T-helper 2 cell treated with Interferon-gamma antibody and Interleukin-4, amounts not matched to agents 100 ng/mL and 5 ng/mL, for 36 hours (primary cell): ENCODE measurements around the gene IL11. TPM values are rescaled to one million over a fixed set of nuclear protein-coding genes. Genes with fewer than 3 reads are reported as not detected.

ENCODE experiments used
- intact Hi-C: fragments of 100-400 bp; cut with micrococcal nuclease; formaldehyde crosslinking; loops from one replicate; pipeline ENCODE4 v1.15.1; 2023
- total RNA-seq: library from RNA; stranded (reverse); gene quantifications from 2 replicates; pipeline ENCODE4 v1.2.3, GENCODE V29; 2022

The IL11 gene
- total RNA-seq, 1 donor from 2014 or later, result 0.55 TPM

GRCh38 chr19:55373993-55374757 lies 3.9 kb upstream of the IL11 start:
- intact Hi-C loops, result no loop called here

GRCh38 chr19:55373306-55373992 lies 3.2 kb upstream of the IL11 start:
- intact Hi-C loops, result no loop called here

- intact Hi-C loops, result no loop called here
These were observed 2.2 kb upstream of the IL11 start for GRCh38 chr19:55372316-55373081.

GRCh38 chr19:55369653-55370304 lies 484 bp downstream of the IL11 start:
- intact Hi-C loops, result no loop called here

GRCh38 chr19:55368701-55369563 lies 1.3 kb downstream of the IL11 start:
- intact Hi-C loops, result no loop called here

- intact Hi-C loops, result no loop called here
These were observed 2.2 kb downstream of the IL11 start for GRCh38 chr19:55368106-55368505.

- intact Hi-C loops, result no loop called here
These were observed 3.5 kb downstream of the IL11 start for GRCh38 chr19:55366790-55367189.

- intact Hi-C loops, result no loop called here
These were observed 4.3 kb downstream of the IL11 start for GRCh38 chr19:55365964-55366363.

- intact Hi-C loops, result no loop called here
These were observed 5.0 kb downstream of the IL11 start for GRCh38 chr19:55365245-55365644.

GRCh38 chr19:55362990-55363716 lies 7.1 kb downstream of the IL11 start, which contains the start of gene GARIN5B:
Gene GARIN5B (minus strand): TSS chr19:55363260. CDS start chr19:55363066, 194 bp downstream.
- intact Hi-C loops, result no loop called here

- intact Hi-C loops, result no loop called here
These were observed 7.9 kb downstream of the IL11 start for GRCh38 chr19:55362174-55362989.

GRCh38 chr19:55360902-55361301 lies 9.4 kb downstream of the IL11 start:
- intact Hi-C loops, result no loop called here

GRCh38 chr19:55358943-55359908 lies 11.0 kb downstream of the IL11 start:
- intact Hi-C loops, result no loop called here

- intact Hi-C loops, result no loop called here
These were observed 11.8 kb downstream of the IL11 start for GRCh38 chr19:55358493-55358892.

GRCh38 chr19:55355213-55355821 lies 14.9 kb downstream of the IL11 start:
- intact Hi-C loops, result no loop called here

- intact Hi-C loops, result loop anchor here (1.0 kb wide), 1 partner anchor 15 kb away; the partner anchor contains the start of gene KMT5C
These were observed 15.5 kb downstream of the IL11 start, which contains the start of gene COX6B2 for GRCh38 chr19:55354698-55355212. Gene COX6B2 (minus strand): TSS chr19:55354719. CDS start chr19:55354521, 198 bp downstream.
